ENCODE results near the gene SPARCL1.

The SPARCL1 gene

DNA sequence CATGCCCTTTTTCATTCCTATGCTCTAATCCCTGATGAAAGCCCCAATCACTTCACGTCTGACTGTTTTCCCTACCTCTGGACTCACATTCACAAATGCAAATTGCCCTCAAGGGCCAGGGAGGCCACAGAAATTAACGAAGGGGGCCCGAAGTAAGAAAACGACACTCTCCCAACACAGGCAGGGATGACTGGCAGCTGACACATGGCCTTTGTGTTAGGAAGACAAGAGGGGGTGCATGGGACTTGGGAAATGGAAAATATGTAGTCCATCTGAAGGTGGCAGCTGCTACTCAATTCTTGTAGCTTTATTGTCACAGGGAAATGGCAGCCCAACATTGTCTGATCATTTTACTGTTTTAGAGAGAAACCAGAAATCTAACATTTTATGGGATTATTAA, 12.3 kb upstream of the SPARCL1 start:
- no peak for DNase-seq

GRCh38 chr4:87540146-87541058, 11.2 kb upstream of the SPARCL1 start:
- no peak for DNase-seq

DNA sequence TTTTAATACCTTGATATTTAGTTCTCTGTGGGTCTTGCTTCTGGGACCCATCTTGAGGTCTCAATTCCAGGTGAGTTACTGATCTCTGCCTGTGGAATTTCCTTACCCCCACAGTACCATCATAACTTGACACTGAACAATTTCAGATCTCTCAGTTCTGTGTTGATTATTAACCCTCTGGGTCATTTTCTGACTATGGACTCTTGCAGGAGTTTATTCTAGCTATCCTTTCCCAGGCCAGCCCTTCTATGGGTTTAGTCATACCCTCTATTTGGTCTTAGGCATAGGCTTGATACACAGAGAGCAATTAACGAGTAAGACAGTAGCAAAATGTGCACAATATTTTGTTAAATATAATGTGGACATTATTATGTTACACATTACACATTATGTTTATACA, 3.7 kb upstream of the SPARCL1 start:
- DNase-seq, result no peak

DNA sequence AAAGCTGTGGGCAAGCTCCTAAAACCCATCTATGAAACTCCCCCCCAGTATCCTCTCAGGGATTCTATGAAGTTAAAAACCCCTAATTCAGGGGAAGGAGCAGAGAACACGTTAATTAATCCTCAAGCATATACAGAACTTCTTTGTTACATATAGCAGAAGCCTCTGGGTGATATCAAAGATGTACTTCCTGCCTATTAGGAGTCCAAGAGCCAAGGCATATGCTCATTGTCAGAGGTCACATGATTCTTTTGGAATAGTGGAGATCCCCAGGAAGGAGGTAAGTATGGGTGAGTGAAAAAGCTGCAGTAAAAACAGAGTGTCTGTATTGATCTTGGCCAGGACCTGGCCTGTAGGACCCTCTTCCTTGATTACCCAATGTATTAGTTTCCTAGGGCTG, 2.9 kb upstream of the SPARCL1 start:
- no peak for DNase-seq

DNA sequence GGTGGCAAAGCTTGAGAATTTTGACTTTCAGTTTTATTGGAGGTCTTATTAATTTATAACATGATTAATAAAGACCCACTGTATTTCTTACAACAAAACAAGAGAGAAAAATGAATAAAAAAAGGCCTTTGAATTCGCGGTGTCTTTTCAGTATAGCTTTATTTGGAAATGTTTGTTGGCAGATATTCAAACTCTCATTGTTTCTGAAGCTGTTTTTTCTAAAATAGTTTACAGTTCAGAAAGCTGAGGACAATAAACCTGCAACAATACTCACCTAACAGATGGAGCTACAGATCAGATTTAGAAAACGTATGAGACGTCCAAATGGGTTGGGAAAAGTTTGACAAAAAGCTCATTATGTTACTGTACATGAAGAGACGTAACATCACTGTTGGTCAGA, 2.4 kb upstream of the SPARCL1 start:
- DNase-seq, result no peak

- DNase-seq, result no peak
Observed at GRCh38 chr4:87530868-87531267, 1.7 kb upstream of the SPARCL1 start.

DNA sequence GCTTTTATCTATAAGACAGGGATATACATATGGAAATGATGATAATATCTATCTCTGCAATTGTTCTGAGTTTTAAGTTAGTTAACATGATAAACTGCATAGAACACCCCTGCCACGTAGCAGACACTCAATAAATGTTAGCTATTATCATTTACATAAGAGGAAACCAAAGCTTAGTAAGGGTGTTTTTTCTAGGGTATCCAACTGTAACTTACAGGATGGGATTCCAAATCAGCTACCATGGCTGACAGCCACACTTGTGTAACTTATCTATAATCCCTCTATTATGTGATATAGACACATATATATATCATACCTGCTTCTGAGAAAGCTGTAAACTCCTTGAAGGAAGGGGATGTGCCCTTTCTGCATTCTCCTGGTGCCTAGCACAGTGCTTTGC, 1.1 kb upstream of the SPARCL1 start:
- no peak for DNase-seq

- DNase-seq, result no peak
Observed at GRCh38 chr4:87527431-87528220, 1.6 kb downstream of the SPARCL1 start.

DNA sequence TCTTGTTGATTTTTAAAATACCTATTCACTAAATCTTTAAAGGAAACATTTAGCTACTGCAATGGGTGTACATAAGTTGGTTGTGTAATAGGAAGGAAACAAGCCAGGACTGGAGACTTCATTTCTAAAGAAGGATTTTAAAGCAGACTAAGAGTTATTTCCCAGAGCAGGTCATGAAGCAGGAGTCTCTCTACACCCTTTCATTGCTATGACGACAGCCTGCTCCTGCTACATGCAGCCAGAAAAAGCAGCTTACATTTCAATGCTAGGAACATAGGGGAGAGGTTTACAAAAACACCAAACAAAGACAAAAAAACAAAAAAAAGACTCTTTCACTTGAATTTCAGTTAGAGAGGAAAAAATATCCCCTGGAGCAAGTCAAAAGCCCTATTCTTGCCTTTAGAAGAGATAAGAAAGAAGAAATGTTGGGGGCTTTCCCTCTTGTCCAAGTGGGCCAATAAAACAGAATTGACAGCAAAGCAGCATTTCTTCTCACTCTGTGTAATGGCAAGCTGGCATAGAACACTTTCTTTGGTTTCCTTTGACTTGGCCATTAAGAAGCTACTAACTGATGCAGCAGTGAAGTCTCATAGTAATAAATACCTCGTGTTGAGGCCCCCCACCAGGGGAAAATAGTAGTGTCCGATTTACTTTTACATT, 3.4 kb downstream of the SPARCL1 start:
- DNase-seq, result no peak

DNA sequence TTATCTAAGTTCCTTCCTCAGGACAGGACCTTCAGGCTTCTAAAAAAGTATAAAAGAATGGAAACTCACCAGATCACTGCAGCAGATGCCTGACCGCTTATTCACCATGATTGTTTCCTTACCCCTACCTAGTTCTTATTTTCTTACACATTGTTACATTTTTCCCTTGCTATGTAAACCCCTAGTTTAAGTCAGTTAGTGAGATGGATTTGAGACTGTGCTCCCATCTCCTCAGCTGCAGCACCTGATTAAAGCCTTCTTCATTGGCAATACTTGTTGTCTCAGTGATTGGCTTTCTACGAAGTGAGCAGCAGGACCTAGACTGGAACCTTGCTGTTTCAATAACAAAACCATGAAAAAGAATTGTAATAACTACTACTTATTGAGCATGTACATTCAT, 4.7 kb downstream of the SPARCL1 start:
- no peak for DNase-seq

- no peak for DNase-seq
Observed at GRCh38 chr4:87523307-87523706, 5.9 kb downstream of the SPARCL1 start.

DNA sequence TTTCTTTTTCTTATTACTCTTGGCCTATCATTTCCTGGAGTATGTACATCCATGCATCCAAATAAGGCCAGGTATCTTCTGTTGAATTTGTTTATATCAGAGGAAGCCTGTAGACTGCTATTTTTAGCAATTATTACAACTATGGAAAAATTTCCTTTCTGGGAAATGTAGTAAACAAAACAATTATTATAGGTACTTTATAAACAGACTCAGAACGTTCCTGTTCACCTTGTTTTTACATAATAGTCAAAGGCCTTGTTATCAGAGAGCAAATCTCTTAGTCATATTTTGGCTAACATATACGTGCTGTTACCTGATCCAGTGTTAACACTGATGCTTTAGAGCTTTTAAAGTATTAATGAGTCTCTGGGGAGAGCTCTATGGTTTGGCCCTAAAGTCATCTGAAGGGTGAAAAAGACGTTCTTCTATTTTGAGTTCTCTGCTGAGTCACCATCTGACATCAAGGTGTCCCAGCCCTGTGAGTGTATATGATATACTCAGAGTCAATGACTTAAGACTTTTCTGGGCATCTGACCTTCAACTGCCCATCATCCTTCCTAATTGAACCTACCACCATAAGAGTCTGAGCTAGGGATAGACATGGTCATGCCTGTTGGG, 7.3 kb downstream of the SPARCL1 start:
- DNase-seq, result no peak

DNA sequence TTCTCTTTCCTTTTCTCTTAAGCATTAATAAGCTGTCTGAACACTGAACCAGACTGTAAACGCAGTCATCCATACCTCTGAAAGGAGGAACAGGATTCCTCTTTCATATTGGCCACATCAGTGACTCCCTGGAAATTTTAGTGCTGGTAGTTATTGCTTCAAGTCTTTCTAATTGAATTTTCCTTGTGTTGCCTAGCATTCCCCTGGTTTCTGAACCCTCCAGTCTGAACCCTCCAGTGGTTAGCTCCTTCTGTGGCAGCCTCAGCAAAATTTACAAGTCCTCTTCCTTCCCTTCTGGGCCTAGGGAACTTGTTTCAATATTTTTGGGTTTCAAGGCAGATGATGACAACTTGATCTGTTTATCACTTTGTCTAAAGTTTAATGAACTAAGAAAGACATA, 7.9 kb downstream of the SPARCL1 start:
- DNase-seq, result no peak

DNA sequence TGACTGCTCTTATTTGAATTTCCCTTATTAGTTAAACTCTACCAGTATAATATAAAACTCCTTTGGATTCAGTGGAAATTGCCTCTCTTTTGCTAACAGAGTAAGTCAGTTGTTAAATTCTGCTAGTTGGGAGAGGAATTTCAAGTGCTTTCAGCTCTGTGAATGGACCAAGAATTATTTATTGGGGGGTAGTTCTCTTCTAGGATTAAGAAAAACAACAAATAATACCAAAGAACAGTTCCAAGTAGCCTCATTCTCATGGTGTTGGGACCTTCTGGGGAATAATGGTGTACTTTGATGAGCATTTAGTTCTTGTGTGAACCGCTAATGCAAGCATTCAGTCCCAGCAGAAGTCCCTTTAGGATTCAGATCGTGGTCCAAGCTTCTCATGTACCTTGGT, 11.6 kb downstream of the SPARCL1 start:
- no peak for DNase-seq

GRCh38 chr4:87516683-87517082, 12.5 kb downstream of the SPARCL1 start:
- no peak for DNase-seq

DNA sequence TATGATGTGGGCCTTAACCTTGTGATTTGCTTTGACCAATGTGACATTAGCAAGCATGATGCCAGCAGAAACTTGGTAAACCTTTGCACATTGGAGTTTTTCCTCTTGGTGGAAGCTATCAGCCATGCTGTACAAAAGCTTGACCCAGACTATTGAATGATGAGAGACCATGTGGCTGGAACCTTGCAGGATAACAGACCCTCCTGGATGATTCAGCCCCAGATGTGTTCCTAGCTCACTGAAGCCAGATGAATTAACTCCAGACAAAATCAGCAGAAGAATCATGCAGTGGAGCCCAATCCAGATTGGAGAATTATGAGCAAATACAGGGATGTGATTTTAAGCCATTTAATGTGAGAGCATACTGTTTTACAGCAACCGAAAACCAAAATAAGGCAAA, 16.8 kb downstream of the SPARCL1 start:
- no peak for DNase-seq

GRCh38 chr4:87511500-87511899, 17.7 kb downstream of the SPARCL1 start:
- DNase-seq, result no peak

DNA sequence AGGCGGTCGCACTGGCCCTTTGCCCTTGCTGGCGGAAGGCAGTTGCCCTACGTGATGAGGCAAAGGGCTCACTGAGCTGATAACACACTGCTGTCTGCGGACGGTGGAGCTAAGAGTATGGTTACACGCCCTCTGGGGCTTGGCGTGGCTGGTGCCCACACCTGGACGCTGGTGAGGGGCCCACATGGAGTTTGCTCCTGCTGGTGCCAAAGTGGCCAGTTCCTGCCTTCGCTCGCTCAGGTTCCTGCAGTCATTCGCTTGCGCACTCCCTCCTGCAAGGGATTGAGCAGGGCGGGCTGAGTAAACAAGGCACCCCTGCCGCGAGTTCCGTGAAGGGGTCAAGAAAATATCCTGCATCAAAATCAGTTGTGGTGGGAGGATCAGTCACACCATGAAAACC, 18.4 kb downstream of the SPARCL1 start:
- no peak for DNase-seq

DNA sequence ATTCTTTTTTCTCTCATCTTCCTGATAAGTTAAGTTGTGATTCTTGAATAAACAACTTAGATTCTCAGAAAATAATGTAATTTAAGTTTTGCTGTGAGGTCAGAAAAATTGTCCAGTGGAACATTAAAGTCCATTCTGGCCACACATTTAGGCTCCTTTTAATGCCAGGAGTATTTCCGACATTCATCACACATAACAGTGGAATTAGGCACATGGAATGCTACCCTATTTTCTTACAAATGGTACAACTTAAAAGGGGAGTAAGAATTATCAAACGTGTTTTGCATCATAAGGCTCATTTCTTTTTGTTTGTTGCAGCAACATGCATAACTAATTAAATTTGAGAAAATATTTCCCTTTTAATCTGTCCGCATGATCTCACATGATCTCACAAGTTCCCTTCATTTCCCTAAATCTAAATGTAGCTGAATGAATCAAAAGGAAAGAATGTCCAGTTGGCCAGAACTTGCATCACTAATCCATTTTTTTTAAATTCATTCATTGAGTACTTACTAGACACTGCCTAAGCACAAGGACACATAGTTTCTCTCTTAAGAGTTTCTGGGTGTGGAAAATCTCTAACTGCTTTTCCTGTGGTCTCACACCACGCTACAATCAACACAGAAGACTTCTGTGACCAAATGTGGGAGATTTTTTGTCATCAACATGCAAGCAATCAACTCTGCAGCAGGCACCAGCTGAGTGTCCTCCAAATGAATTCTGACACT, 22.0 kb downstream of the SPARCL1 start:
- DNase-seq, result no peak

DNA sequence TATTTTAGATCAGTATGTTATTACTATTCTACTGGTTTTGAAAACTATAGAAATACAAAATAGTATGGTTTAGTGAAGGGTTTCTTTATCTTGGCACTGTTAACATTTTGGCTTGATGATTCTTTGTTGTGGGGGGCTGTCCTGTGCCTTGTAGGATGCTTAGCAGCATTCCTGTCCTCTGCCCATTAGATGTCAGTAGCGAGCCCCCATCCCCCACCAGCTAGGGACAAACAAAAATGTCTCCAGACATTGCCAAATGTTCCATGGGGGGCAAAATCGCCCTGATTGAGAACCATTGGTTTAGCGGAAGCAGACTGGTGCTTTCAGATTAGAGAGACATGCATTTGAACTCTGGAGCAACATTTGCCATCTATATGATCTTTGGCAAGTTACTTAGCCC, 23.3 kb downstream of the SPARCL1 start:
- no peak for DNase-seq

GRCh38 chr4:87502580-87503238, 26.5 kb downstream of the SPARCL1 start:
- DNase-seq, result no peak

DNA sequence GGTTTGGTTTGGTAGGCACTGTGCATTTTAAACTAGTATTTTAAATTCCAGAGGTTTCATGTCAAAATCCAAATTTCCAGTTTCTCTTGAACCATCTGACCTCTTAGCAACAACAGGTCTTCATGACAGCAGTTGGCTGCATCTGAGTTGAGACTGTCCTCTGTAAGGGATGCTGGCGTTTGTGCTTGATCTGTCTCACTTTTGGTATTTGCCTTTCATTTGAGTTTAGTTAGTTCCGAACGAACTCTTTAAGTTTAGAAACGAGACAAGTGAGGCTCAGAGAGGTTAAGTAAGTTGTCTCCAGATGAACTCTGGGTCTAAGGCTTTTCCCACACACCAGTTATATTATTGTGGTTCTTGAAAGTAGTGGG, 29.1 kb downstream of the SPARCL1 start:
- no peak for DNase-seq

Measured in T-helper 1 cell (primary cell).